GM18870 (cell line): ENCODE data around the gene ZSCAN12.

Source experiments
- ATAC-seq: cut with Tn5 transposase; IDR thresholded peaks from one replicate; pipeline ENCODE4 v1.9.1; 2021; ENCODE audit warnings: moderate library complexity; ENCODE audit not compliant: unreplicated experiment

ZSCAN12 gene

DNA sequence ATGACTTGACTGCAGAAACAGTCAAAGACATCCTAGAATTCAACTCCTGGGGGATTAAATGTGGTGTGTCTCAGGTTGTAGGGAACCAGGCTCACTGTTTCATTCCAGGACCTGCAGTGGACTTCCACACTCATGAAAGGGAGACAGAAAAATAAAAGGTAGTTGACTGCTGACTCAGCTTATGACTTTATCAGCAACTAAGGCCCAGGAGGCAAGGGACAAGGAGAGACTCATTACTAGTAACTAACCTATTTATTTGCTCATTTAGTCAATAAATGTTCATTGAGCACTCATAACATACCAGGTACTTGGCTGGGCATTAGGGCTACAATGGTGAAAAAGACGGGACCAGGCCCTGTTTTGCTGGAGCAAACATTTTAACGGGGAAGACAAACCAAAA is 66.5 kb downstream of the ZSCAN12 start:
- ATAC-seq, result no peak

DNA sequence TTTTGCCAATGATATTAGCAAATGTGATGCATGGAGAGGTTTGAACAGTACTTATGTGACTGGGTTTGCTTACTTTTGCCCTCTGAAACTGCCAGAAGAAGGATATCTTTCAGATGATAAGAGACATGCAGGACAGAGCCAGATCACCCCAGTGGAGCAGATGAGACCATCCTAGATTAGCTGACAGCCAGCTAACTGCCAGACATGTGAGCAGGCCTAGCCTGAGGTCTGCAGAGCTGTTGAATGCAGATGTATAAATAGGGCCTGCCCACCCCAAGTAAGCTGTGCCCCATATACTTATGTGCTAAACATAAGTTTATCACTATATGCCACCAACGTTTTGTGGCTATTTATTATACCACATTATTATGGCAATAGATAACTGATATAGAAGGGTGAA is 69.5 kb downstream of the ZSCAN12 start:
- ATAC-seq, result no peak
